ENCODE data around the gene RBM10.

Gene RBM10

GRCh38 chrX:47175588-47175980 is 30.6 kb downstream of the RBM10 start:
- no peak overlapping the region for H4K8ac ChIP-seq (ENCODE audit: low read depth, low read length)
- no peaks in the 10 kb centered on the region for H3K4me1 ChIP-seq (ENCODE audit: control insufficient read depth in 1 of 2, insufficient read depth in 2 of 2, low read length in 2 of 2)
- no peak overlapping the region for H3K14ac ChIP-seq (ENCODE audit: low read length)
- H2BK120ac ChIP-seq (ENCODE audit: insufficient read depth, low read length, poor library complexity): no peak overlapping the region
- no CpG with 5 or more reads among the region's 12 CpGs for WGBS (ENCODE audit: extremely low coverage, insufficient coverage, insufficient read length)
- H3K79me1 ChIP-seq (ENCODE audit: low read length): no peaks in the 10 kb centered on the region
- no peak overlapping the region for H4K91ac ChIP-seq (ENCODE audit: low read depth, low read length)
- H2BK5ac ChIP-seq (ENCODE audit: low read depth, low read length, poor library complexity): no peak overlapping the region
- H4K12ac ChIP-seq (ENCODE audit: low read depth, low read length): no peak overlapping the region
- no peak overlapping the region for H2BK12ac ChIP-seq (ENCODE audit: low read length)
- H3K4ac ChIP-seq (ENCODE audit: low read depth, low read length): no peak overlapping the region
- no peak overlapping the region for H2AFZ ChIP-seq (ENCODE audit: insufficient read depth, low read length, poor library complexity)
- no peak overlapping the region for H3K18ac ChIP-seq (ENCODE audit: low read length)
- H3K27ac ChIP-seq (ENCODE audit: low read depth, low read length): no peak overlapping the region
- H2AK5ac ChIP-seq (ENCODE audit: low read length): no peak overlapping the region
- H3K27me3 ChIP-seq (ENCODE audit: insufficient read depth, low read length): no peaks in the 10 kb centered on the region
- H3K4me2 ChIP-seq (ENCODE audit: low read length): no peak overlapping the region
- no peaks in the 10 kb centered on the region for H3K79me2 ChIP-seq (ENCODE audit: control insufficient read depth, insufficient read depth, low read length, poor library complexity)
- H3K4me3 ChIP-seq (ENCODE audit: low read depth, low read length): no peak overlapping the region
- H3K9ac ChIP-seq (ENCODE audit: low read length): no peak overlapping the region
- no peaks in the 10 kb centered on the region for H3K9me3 ChIP-seq (ENCODE audit: insufficient read depth, low read depth, low read length)
- peaks cover 89 to 92% of the 10 kb centered on the region in 2 experiments for H3K36me3 ChIP-seq (ENCODE audit: control insufficient read depth in 1 of 2, insufficient read depth in 2 of 2, low read length in 2 of 2)
- no peak for DNase-seq
- H3K23ac ChIP-seq (ENCODE audit: low read length): no peak overlapping the region

- Histone ChIP-seq H3K18ac (ENCODE audit: low read length) (no peak overlapping the region), H2AFZ (ENCODE audit: insufficient read depth, low read length, poor library complexity) (no peak overlapping the region), H3K4me1 (ENCODE audit: control insufficient read depth in 1 of 2, insufficient read depth in 2 of 2, low read length in 2 of 2) (no peaks in the 10 kb centered on the region), H4K8ac (ENCODE audit: low read depth, low read length) (no peak overlapping the region), H2BK120ac (ENCODE audit: insufficient read depth, low read length, poor library complexity) (no peak overlapping the region), H3K27ac (ENCODE audit: low read depth, low read length) (no peak overlapping the region), H2BK12ac (ENCODE audit: low read length) (no peak overlapping the region), H3K4me3 (ENCODE audit: low read depth, low read length) (no peak overlapping the region), H4K91ac (ENCODE audit: low read depth, low read length) (no peak overlapping the region), H3K36me3 (ENCODE audit: control insufficient read depth in 1 of 2, insufficient read depth in 2 of 2, low read length in 2 of 2) (peaks cover 88 to 90% of the 10 kb centered on the region in 2 experiments), H4K12ac (ENCODE audit: low read depth, low read length) (no peak overlapping the region), H3K79me1 (ENCODE audit: low read length) (no peaks in the 10 kb centered on the region), H3K9me3 (ENCODE audit: insufficient read depth, low read depth, low read length) (no peaks in the 10 kb centered on the region), H3K9ac (ENCODE audit: low read length) (no peak overlapping the region), H3K79me2 (ENCODE audit: control insufficient read depth, insufficient read depth, low read length, poor library complexity) (no peaks in the 10 kb centered on the region), H3K14ac (ENCODE audit: low read length) (no peak overlapping the region), H3K4ac (ENCODE audit: low read depth, low read length) (no peak overlapping the region), H3K27me3 (ENCODE audit: insufficient read depth, low read length) (no peaks in the 10 kb centered on the region), H3K4me2 (ENCODE audit: low read length) (no peak overlapping the region), H2AK5ac (ENCODE audit: low read length) (no peak overlapping the region), H2BK5ac (ENCODE audit: low read depth, low read length, poor library complexity) (no peak overlapping the region), H3K23ac (ENCODE audit: low read length) (no peak overlapping the region)
- no CpG with 5 or more reads among the region's 23 CpGs for WGBS (ENCODE audit: extremely low coverage, insufficient coverage, insufficient read length)
- DNase-seq: no peak
Observed at GRCh38 chrX:47176101-47176740, 31.2 kb downstream of the RBM10 start.

DNA sequence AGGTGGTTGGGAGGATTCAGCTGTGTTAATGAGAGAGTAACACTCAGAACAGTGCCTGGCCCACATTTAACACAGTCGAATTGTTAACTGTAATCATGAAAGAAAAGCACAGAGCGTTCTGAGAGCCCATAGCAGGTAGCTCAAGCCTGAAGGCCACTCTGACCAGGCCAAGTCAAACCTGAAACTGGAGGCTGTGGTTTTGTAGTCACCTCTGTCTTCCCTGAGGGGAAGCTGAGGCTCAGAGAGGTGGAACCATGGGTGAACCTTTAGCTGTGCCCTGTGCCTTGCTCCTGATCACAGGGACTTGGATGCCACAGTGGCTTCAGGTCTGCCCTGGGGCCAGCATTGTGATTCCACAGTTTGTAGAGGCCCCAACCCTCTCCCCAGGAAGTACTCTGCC is 32.1 kb downstream of the RBM10 start:
- Histone ChIP-seq H4K12ac (ENCODE audit: low read depth, low read length) (no peak overlapping the region), H3K18ac (ENCODE audit: low read length) (no peak overlapping the region), H3K4me3 (ENCODE audit: low read depth, low read length) (no peak overlapping the region), H3K4me1 (ENCODE audit: control insufficient read depth in 1 of 2, insufficient read depth in 2 of 2, low read length in 2 of 2) (no peaks in the 10 kb centered on the region), H2AK5ac (ENCODE audit: low read length) (no peak overlapping the region), H3K4ac (ENCODE audit: low read depth, low read length) (no peak overlapping the region), H3K23ac (ENCODE audit: low read length) (no peak overlapping the region), H3K14ac (ENCODE audit: low read length) (no peak overlapping the region), H2BK12ac (ENCODE audit: low read length) (no peak overlapping the region), H3K79me2 (ENCODE audit: control insufficient read depth, insufficient read depth, low read length, poor library complexity) (no peaks in the 10 kb centered on the region), H3K9ac (ENCODE audit: low read length) (no peak overlapping the region), H4K91ac (ENCODE audit: low read depth, low read length) (no peak overlapping the region), H3K9me3 (ENCODE audit: insufficient read depth, low read depth, low read length) (no peaks in the 10 kb centered on the region), H3K79me1 (ENCODE audit: low read length) (no peaks in the 10 kb centered on the region), H3K4me2 (ENCODE audit: low read length) (no peak overlapping the region), H2AFZ (ENCODE audit: insufficient read depth, low read length, poor library complexity) (no peak overlapping the region), H2BK120ac (ENCODE audit: insufficient read depth, low read length, poor library complexity) (no peak overlapping the region), H4K8ac (ENCODE audit: low read depth, low read length) (no peak overlapping the region), H3K27me3 (ENCODE audit: insufficient read depth, low read length) (no peaks in the 10 kb centered on the region), H2BK5ac (ENCODE audit: low read depth, low read length, poor library complexity) (no peak overlapping the region), H3K27ac (ENCODE audit: low read depth, low read length) (no peak overlapping the region), H3K36me3 (ENCODE audit: control insufficient read depth in 1 of 2, insufficient read depth in 2 of 2, low read length in 2 of 2) (peaks cover 88 to 90% of the 10 kb centered on the region in 2 experiments)
- DNase-seq: no peak
- WGBS (ENCODE audit: extremely low coverage, insufficient coverage, insufficient read length): no CpG with 5 or more reads among the region's 2 CpGs

DNA sequence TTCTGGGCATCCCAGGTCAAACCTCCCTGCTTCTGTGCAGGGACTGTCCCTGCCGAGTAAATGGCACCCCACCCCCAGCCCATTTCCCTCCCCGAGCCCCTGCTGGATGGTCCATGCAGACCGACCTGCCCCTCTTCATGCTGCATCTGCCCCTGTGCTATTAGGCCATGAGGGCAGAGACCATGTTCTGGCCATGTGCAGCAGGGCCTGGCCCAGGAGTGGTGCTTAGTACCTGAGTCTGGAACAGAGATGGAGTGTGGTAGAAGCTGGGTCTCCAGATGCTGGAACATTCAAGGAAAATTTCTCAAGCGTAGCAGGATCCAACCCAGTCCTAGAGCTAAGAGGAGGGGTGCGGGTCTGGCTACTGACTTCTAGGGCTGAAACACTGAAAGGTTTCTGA is 33.3 kb downstream of the RBM10 start:
- H2AFZ ChIP-seq (ENCODE audit: insufficient read depth, low read length, poor library complexity): no peak overlapping the region
- no peak overlapping the region for H2BK12ac ChIP-seq (ENCODE audit: low read length)
- H4K8ac ChIP-seq (ENCODE audit: low read depth, low read length): no peak overlapping the region

More for the DNA sequence above, 33.3 kb downstream of the RBM10 start:
- Histone ChIP-seq H3K4ac (ENCODE audit: low read depth, low read length) (no peak overlapping the region), H4K91ac (ENCODE audit: low read depth, low read length) (no peak overlapping the region), H3K23ac (ENCODE audit: low read length) (no peak overlapping the region), H3K27me3 (ENCODE audit: insufficient read depth, low read length) (no peaks in the 10 kb centered on the region), H3K79me1 (ENCODE audit: low read length) (no peaks in the 10 kb centered on the region), H3K36me3 (ENCODE audit: control insufficient read depth in 1 of 2, insufficient read depth in 2 of 2, low read length in 2 of 2) (peaks cover 82 to 86% of the 10 kb centered on the region in 2 experiments), H3K79me2 (ENCODE audit: control insufficient read depth, insufficient read depth, low read length, poor library complexity) (no peaks in the 10 kb centered on the region), H3K14ac (ENCODE audit: low read length) (no peak overlapping the region), H3K27ac (ENCODE audit: low read depth, low read length) (no peak overlapping the region), H3K18ac (ENCODE audit: low read length) (no peak overlapping the region), H3K9ac (ENCODE audit: low read length) (no peak overlapping the region), H3K4me2 (ENCODE audit: low read length) (no peak overlapping the region), H4K12ac (ENCODE audit: low read depth, low read length) (no peak overlapping the region), H2AK5ac (ENCODE audit: low read length) (no peak overlapping the region), H2BK5ac (ENCODE audit: low read depth, low read length, poor library complexity) (no peak overlapping the region), H3K4me3 (ENCODE audit: low read depth, low read length) (no peak overlapping the region), H3K4me1 (ENCODE audit: control insufficient read depth in 1 of 2, insufficient read depth in 2 of 2, low read length in 2 of 2) (no peaks in the 10 kb centered on the region), H2BK120ac (ENCODE audit: insufficient read depth, low read length, poor library complexity) (no peak overlapping the region), H3K9me3 (ENCODE audit: insufficient read depth, low read depth, low read length) (no peaks in the 10 kb centered on the region)
- no peak for DNase-seq
- no CpG with 5 or more reads among the region's 5 CpGs for whole genome bisulfite sequencing (ENCODE audit: extremely low coverage, insufficient coverage, insufficient read length)
